NCI-H510A (cell line): ENCODE measurements around the gene UBE2E1.
A peak's percentile ranks its signal among the peaks of the same experiment; 100 is the strongest.

Experiments
- DNase-seq: peaks from one replicate; lab custom pipeline; 2025; lab: John Stamatoyannopoulos, UW

UBE2E1 gene

DNA sequence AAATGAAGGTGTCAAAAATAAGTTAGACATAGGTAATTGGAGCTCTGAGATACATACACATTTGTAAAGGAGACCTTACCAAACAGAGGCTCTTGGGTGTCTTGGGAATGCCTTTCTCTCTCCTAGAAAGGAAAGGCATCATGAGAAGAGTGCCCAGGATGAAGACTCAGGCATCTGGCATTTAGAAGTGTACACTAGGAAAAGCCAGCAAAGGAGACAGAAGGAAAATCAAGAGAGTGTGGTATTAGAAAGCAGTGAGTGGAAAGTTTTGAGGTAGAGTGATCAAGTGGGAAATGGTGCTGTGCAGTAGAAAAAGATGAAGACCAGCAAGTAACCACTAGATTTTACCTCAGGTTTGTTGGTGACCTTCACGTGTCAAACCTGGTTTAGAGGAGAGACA is 16.1 kb downstream of the UBE2E1 start:
- no peak for DNase-seq

DNA sequence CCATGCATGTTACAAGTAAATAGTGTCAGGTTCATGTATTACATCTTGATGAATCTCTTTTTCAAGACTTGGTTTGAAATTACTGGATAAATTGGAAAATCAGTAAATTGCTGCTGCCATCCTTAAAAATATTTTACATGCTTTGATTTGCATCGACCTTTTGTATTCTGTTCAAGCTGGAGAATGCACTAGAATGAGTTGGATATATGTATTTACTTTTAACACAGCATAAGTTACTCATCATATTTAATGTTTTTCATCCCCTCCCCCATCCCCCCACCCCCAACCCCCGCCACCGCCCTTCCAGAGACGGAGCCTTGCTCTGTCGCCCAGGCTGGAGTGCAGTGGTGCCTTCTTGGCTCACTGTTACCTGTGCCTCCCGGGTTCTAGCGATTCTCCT is 16.8 kb downstream of the UBE2E1 start:
- DNase-seq, result no peak

DNA sequence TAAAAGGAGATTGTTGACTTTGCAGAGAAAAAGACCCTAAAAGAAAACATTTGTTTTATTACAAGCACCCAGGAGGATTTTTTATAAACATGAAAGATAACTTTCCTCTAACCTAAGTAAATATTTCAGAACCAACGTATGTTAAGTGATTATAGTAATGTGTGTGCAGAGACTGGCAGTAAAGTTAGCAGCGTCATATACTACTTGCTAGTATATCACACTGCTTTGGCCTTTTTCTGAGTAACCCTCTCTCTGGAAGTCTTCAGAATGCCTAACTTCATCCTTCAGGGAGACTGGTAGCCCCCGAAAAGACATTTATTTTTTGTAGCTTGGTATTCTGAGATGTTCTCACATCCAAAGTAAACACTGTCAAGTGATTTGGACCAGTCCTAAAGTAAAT is 17.9 kb downstream of the UBE2E1 start:
- DNase-seq, result no peak

DNA sequence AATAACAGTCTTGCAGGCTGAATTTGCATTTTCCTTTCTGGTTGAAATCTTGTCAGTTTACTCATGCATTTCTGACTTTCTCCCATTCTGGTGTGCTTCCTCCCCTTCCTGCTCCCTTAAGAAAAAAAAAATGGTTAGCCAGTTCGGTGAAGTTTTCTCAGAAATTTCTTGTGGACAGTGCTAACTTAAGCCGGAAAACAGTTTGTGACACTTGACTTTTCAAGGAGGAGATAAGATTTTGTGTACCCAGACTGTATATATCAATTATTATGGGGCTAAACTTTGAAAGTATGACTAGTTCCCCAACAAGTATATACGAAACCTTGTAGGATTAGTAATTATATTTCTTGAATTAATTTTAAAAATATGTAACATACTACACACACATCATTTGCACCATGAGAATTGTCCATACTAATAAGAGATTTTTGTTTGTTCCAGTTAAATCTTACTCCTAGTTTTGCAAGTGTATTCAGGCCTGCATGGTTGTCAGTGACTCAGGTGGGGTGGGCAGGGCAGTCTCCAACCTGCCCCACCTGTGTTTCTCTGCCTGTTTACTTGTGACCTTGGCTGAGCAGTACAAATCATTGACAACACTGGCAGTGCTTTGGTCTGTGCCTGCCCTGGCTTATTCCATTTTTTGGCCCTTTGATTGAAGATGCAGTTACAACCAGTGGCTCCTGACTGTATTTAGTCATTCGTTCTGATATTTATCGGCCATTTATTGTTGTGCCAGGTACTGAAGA is 19.1 kb downstream of the UBE2E1 start:
- no peak for DNase-seq

DNA sequence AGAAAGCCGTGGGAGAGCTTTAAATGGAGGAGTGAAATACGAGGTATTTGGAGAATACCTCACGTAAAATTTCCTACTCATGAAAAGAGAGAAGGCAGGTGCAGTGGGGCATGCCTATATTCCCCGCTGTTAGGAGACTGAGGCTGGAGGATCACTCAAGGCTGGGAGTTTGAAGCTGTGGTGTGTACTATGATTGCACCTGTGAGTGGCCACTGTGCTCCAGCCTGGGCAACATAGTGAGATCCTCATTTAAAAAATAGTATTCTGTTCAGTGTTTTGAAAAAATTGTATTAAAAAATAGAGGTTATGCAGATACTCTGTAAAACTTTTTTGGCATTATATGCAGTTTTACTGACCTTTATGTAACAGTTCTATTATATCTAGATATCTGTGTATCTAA is 20.0 kb downstream of the UBE2E1 start:
- DNase-seq, result no peak

DNA sequence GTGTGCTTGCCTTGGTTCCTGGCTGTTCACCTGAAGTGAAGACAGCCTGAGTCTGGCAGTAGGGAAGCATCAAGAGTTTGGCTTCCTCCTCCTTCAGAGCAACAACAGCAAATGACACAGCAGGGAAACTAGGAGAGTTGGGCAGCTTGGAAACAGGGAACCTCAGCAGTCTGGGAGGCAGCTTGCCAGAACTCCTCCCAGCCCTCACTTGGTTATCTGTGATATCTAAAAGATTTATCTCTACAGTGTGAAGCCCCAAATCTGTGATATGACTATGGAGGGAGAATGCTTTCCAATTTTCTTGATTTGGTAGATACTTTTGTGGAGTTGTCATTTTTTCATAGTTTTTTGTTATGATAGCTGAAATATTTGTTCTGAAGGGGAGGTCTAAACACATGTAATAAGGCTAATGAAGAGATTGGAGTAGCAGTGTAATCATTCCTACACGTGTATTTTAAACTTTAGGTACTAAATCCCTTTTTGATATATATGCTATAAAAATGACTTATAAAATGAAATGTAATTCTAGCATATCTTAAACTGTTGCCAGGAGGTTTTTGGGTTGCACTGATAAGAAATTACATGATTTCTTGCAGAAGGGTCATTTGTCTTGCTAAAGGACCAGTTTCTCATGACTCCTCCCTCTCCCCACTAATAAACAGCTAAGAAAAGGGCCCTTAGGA is 20.8 kb downstream of the UBE2E1 start:
- no peak for DNase-seq

DNA sequence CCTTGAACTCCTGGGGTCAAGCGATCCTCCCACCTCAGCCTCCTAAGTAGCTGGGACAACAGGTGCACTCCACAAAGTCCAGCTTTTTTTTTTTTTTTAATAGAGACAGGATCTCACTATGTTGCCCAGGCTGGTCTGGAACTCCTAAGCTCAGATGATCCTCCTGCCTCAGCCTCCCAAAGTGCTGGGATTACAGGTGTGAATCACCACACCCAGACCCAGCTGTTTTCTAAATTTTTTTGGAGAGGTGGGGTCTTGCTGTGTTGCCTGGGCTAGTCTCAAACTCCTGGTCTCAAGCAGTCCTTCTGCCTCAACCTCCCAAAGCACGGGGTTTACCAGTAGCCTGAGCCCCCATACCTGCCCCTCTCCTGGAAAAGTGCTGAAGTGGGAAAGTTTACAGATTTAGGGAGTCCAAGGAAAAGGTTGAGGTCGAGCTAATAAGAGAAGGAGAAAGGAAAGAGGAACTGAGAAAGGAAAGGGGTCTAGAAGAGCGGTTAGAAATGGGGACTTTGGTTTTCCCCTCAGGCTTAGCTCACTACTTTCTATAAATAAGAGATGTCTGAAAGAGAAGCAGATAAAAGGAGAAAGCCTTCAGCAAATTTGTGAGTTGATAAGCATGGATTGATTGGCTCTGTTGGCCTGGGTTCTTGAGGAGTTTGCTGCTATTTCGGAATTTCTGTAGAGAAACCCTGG is 23.6 kb downstream of the UBE2E1 start:
- DNase-seq, result no peak

DNA sequence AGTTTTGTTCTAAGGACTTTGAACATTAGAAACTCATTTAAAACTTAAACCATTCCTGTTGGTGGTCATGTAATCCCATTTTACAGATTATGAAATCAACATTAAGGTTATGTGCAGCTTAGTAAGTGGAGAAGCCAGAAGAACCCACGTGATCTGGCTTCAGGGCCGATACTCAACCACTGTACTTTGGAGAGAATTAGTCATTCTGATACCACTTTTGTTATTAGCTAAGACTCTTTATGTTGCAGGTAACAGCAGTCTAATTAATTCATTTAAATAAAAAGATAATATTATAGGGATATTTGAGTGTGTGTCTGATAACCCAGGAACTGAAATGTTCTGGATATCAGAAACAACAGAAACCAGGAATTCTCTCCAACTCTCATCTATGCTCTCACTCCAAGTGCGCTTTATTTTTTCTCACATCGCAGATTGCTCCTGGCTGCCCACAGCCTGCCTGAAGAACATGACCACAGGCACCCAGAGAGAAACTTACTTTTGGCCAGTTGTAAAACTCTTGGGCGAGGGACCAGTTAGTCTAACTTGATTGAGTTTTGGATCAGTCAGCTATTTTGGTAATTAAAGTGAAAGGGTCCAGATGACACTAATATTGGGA is 25.2 kb downstream of the UBE2E1 start:
- no peak for DNase-seq

DNA sequence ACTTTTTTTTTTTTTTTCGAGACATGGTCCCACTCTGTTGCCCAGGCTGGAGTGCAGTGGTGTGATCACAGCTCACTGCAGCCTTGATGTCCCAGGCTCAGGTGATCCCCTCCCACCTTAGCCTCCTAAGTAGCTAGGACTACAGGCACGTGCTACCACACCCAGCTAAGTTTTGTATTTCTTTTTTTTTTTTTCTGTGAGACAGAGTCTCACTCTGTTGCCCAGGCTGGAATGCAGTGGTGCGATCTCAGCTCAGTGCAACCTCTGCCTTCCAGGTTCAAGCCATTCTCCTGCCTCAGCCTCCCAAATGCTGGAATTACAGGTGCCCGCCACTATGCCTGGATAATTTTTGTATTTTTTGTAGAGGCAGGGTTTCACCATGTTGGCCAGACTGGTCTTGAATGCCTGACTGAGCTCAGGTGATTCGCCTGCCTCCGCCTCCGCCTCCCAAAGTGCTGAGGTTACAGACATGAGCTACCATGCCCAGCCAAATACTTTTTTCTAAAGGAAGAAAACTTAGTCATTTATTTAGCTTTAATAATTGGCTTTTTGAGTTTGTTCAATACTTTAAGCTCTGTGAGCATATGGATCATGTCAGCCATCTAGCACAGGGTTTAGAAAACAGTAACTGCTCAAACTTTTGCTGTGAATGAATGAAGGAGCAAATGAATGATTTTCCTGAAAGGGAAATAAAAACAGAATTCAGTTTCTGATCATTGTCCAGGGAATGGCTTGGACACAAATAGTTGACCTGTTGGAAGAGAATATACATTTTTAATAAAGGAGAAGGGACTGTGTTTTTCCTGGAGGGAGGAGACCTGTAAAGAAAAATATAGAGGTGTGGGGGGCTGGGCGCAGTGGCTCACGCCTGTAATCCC is 26.0 kb downstream of the UBE2E1 start:
- DNase-seq, result no peak

DNA sequence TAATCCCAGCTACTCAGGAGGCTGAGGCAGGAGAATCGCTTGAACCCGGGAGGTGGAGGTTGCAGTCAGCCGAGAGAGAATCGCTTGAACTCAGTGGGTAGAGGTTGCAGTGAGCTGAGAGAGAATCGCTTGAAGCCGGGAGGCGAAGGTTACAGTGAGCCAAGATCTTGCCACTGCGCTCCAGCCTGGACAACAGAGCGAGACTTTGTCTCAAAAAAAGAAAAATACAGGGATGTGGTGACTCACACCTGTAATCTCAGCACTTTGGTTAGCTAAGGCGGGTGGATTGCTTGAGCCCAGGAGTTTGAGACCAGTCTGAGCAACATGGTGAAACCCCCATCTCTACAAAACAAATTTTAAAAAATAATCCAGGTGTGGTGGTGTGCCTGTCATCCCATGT is 26.8 kb downstream of the UBE2E1 start:
- no peak for DNase-seq

DNA sequence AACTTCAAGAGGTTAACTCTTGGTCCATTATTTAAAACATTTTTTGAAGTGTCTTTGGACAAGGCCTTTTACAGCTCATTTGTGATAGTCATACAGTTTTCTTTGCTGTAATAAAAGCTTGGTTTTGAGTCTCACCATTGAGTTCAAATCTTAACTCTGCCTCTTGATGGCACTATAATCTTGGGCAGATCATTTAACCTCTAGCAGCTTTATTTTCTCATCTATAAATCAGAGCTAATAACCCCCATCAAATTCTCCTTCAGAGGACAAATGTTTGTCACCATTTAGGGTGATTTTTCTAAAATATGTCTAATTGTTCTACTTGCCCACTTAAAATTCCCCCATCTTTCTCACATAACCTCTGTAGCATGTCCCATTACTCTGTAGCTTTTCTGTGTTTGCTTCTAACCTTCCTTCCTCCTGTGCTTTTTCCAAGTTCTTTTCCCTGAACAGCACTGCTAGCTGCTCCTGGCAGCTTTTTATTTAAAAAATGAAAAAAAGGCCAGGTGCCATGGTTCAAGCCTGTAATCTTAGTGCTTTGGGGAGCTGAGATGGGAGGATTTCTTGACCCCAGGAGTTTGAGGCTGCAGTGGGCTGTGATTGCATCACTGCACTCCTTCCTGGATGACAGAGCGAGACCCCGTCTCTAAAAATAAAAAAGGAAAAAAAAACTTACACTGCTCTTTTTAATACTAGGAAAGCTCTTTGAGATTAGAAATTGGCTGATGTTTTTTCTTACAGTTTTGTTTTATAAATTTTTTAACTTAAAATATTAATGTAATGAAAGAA is 28.5 kb downstream of the UBE2E1 start:
- DNase-seq, result no peak

DNA sequence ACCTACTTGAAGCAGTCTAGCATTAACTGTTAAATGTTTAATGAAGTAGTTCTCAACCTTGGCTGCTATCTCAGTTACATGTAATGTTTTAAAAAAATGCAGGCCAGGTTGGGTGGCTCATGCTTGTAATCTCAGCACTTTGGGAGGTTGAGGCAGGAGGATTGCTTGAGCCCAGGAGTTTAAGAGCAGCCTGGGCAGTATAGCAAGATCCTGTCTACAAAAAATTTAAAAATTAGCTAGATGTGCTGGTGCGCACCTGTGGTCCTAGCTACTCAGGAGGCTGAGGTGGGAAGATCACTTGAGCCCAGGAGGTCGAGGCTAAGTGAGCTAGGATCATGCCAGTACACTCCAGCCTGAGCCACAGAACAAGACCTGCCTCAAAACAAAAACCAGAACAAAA is 29.3 kb downstream of the UBE2E1 start:
- DNase-seq, result no peak

DNA sequence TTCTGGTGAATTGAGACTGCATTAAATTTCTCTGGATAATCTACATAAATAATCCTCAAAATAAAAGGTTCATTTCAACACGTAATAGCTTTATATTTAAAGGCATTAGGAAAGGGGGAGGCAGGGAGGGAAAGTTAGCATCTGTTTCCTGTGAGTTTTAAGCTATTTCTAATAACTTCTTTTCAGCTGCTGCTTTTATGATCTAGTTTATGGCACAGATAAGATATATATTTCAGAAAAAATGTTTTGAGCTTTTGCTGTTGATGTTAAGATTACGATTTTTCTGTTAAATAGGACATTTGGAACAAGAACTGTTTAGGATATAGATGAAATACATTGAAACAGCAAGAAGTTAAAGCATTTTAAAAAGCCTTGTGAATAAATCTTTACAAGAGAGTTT is 30.0 kb downstream of the UBE2E1 start:
- DNase-seq, result no peak

DNA sequence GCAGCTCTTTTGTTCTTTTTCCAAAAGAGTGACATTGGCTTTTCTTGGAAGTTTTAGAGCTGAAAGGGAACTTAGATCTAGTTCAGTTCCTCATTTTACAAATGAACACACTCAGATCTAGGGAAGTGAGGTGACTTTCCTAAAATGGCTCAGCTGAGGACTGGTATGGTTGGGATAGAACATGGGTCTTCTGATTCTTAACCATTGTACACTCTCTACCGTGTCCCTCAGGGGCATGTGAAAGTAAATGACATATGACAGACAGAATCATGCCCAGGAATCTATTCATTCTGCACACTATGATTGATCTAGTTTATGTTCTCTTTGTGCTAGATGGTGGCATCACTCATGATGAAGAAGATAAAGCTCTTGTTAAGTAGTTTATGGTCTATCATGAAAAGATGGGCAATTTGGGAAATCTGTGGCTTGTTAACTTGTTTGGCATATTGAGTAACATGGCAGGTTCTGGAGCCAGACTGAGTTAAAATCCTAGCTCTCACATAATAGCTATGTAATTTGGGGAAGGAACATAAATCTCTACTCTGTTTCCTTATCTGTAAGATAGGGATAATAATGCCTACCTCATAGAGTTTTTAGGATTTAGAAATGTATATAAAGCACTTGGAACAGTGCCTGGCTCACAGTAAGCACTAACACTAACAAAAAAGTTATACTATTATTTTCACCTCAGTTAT is 30.9 kb downstream of the UBE2E1 start:
- no peak for DNase-seq

DNA sequence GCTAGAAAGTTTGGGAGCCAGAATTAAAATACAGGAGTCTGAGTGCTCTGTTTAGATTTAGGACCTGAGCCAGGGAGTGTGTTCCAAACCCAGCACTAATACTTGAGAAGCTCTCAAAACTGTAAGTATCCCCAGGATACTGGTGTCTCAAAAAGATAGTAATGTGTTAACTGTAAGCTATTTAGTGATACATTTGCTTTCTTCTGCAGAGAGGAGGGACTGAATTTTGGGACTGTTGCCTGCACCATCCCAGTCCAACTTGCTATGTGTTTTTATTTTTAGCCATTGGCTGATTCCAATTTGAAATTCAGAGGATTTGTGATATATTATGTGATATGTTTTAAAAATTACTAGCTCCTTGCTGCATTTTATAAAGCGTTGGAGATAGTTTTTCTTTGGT is 31.5 kb downstream of the UBE2E1 start:
- DNase-seq, result no peak

DNA sequence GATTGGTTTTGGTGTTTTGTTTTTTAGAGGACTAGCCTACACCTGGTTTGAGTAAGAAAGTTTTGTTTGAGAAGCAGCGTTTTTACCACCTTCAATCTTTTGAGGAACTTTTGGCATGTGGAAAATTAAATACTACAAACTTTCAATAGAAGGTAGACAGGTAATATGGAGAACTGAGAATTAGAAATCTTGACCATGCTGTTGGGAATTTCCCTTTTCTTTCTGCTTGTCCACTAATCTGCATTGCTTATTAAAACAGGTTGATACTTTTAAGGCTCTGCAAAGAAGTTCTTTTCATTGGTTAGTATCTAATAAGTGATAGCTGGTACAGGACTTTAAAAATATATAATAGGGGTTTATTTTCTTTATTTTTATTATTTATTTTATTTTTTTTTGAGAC is 31.9 kb downstream of the UBE2E1 start:
- no peak for DNase-seq

DNA sequence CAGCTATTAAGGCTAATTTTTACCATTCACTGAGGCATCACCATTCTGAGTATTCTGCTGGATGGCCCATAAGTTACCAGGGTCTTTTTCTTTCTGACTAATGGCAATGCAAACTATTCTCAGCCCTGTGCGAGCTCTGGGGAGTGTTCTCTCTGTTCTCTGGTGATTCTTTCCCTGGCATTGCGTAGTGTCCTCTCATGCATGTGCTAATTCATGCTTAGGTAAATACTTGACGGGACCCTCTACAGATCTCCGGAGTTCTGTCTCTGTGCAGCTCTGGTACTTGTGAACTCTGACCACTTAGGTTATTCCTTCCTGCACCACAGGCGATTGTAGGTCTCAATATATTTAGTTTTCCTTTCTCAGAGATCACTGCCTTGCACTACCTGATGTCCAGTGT is 34.8 kb downstream of the UBE2E1 start:
- peak; percentile 39 for DNase-seq

DNA sequence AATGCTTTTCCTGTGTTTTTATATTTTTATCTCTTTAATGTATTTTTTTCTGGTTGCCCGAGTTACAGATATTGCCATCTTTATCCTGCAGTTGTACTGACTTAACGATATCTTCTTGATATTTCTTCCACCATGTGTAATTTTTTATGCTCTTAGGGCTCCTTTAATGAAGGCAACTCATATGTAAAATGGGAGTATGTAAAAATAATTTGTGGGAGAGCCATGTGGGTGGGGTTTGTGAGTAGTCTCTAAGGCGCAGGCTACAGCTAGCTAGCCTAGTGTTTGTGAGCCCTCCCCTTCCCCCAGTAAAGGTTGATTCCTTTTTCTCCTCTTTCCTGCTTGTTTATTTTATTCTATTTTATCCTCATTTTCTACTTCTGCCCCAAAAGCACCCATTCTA is 38.1 kb downstream of the UBE2E1 start:
- DNase-seq, result no peak

DNA sequence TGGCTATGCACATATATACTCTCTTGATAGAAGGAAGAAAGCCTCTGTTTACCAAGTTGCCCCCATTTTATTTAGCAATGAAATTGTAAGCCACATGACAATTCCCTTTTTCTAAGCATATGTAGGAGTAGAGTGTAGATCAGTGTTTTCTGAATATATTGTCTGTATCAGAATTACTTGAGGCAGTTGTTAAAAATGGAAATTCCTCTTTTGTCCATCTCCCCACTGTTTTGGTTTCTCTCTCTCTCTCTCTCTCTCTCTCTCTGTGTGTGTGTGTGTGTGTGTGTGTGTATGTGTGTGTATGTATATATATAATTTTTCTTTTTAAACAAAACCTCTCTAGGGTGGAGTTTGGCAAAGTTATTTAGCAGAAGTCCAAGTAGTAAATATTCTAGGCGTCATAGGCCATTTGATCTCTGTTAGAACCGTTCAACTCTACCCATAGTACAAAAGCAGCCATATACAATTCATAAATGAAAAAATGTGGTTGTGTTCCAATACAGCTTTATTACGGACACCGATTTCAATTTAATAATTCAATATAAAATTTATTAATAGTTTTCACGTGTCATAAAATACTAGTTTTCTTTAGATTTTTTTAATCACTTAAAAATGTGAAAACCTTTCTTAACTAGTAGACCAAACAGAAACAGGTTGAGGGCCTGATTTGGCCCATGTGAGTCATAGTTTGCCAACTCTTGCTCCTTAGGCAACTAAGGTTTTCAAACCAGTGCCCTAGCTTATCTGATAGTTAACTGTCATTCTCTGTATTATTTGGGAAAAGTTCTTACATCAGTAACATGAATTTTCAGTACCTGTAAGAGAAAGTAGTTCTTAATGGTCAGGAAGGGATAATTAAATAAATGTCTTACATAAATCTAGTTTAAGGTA is 39.8 kb downstream of the UBE2E1 start:
- DNase-seq, result no peak
